Karpas-422 (cell line): ENCODE results near the gene WASF2. TPM values are rescaled to one million over a fixed set of nuclear protein-coding genes. Genes with fewer than 3 reads are reported as not detected.
A peak's percentile ranks its signal among the peaks of the same experiment; 100 is the strongest.

Experiments
- DNase-seq: peaks from one replicate; pipeline ENCODE4 v3.0.0-alpha.2; 2015
- H2AFZ ChIP-seq: fragments of 200-600 bp; sonication (generic); 2 replicates; pipeline ENCODE4 v1.6.1; 2014; ENCODE audit warnings: antibody characterized with exemption, low read length, mixed read lengths
- H3K27ac ChIP-seq: fragments of 200-600 bp; sonication (generic); 2 replicates; pipeline ENCODE4 v1.5.1; 2014; ENCODE audit warnings: mild to moderate bottlenecking, low read length, moderate library complexity
- H3K27me3 ChIP-seq: fragments of 200-600 bp; sonication (generic); 2 replicates; pipeline ENCODE4 v1.6.1; 2014; ENCODE audit warnings: low read length, mixed read lengths
- H3K36me3 ChIP-seq: fragments of 200-600 bp; sonication (generic); 2 replicates; pipeline ENCODE4 v1.6.1; 2014; ENCODE audit warnings: low read length, mixed read lengths; ENCODE audit not compliant: insufficient read depth
- H3K4me1 ChIP-seq: fragments of 200-600 bp; sonication (generic); 2 replicates; pipeline ENCODE4 v1.6.1; 2014; ENCODE audit warnings: mild to moderate bottlenecking, low read length, mixed read lengths
- H3K4me2 ChIP-seq: fragments of 200-600 bp; sonication (generic); 2 replicates; pipeline ENCODE4 v1.6.1; 2014; ENCODE audit warnings: low read length, low read depth, mild to moderate bottlenecking; ENCODE audit not compliant: poor library complexity, severe bottlenecking
- H3K4me3 ChIP-seq: fragments of 200-600 bp; sonication (generic); 2 replicates; pipeline ENCODE4 v1.5.1; 2014; ENCODE audit warnings: mild to moderate bottlenecking, antibody characterized with exemption, low read length, mixed read lengths
- H3K79me2 ChIP-seq: fragments of 200-600 bp; sonication (generic); 2 replicates; pipeline ENCODE4 v1.6.1; 2014; ENCODE audit warnings: mild to moderate bottlenecking, low read length, mixed read lengths
- H3K9ac ChIP-seq: fragments of 200-600 bp; sonication (generic); 2 replicates; pipeline ENCODE4 v1.6.0; 2014; ENCODE audit warnings: low read length
- H3K9me2 ChIP-seq: fragments of 200-600 bp; sonication (generic), shearing (Covaris generic); replicated peaks from 2 replicates; pipeline ENCODE4 v1.6.0; 2014; ENCODE audit warnings: mild to moderate bottlenecking, low read length, moderate library complexity; ENCODE audit not compliant: insufficient read depth
- H3K9me3 ChIP-seq: fragments of 300-700, 200-600 bp; sonication (generic); 2 replicates; pipeline ENCODE4 v1.6.1; 2014; ENCODE audit warnings: low read length, mixed read lengths
- H4K20me1 ChIP-seq: fragments of 200-600 bp; sonication (generic); 2 replicates; pipeline ENCODE4 v1.6.1; 2014; ENCODE audit warnings: mild to moderate bottlenecking, antibody characterized with exemption, low read length, low read depth; ENCODE audit not compliant: insufficient read depth
- total RNA-seq: library from RNA; depleted of rRNA; stranded (reverse); fragments of >200 nt; shearing (Covaris generic); gene quantifications from 2 replicates; pipeline ENCODE4 v1.2.3, GENCODE V29; 2014; ENCODE audit warnings: low replicate concordance

Gene WASF2
- total RNA-seq, 1 experiment from 2014 or later, result 21.7 TPM

- Histone ChIP-seq H3K36me3 (no peaks in the 10 kb centered on the region), H4K20me1 (no peaks in the 10 kb centered on the region), H3K27ac (no peak overlapping the region), H3K27me3 (no peaks in the 10 kb centered on the region), H3K4me1 (peaks cover under 1% of the 10 kb centered on the region), H2AFZ (no peak overlapping the region), H3K4me3 (no peak overlapping the region), H3K9me3 (no peaks in the 10 kb centered on the region), H3K79me2 (no peaks in the 10 kb centered on the region), H3K4me2 (no peak overlapping the region), H3K9ac (no peak overlapping the region), H3K9me2 (no peaks in the 10 kb centered on the region)
- DNase-seq, result no peak
These were observed 110.3 kb downstream of the WASF2 start for GRCh38 chr1:27379564-27380122.

GRCh38 chr1:27377760-27378495 lies 112.0 kb downstream of the WASF2 start:
- H3K27me3 ChIP-seq, result no peaks in the 10 kb centered on the region
- no peak for DNase-seq
- no peaks in the 10 kb centered on the region for H3K9me3 ChIP-seq

GRCh38 chr1:27374362-27375086 lies 115.4 kb downstream of the WASF2 start, which contains the start of gene FCN3:
FCN3 (minus strand) TSS chr1:27374824; CDS start chr1:27374818, 6 bp downstream.
- no peak for DNase-seq
- H3K9ac ChIP-seq, result no peak within 1 kb of the TSS
- H3K4me2 ChIP-seq, result no peak within 1 kb of the TSS
- H3K9me3 ChIP-seq, result no peaks in the 10 kb centered on the region
- H3K36me3 ChIP-seq, result no peaks in the 10 kb centered on the region
- no peaks in the 10 kb centered on the region for H3K27me3 ChIP-seq
- H3K9me2 ChIP-seq, result no peaks in the 10 kb centered on the region
- H2AFZ ChIP-seq, result no peak within 1 kb of the TSS
- H4K20me1 ChIP-seq, result no peaks in the 10 kb centered on the region
- H3K27ac ChIP-seq, result no peak within 1 kb of the TSS
- H3K79me2 ChIP-seq, result no peaks in the 10 kb centered on the region
- H3K4me1 ChIP-seq, result peaks cover 4% of the 10 kb centered on the region
- H3K4me3 ChIP-seq, result no peak within 1 kb of the TSS

More at GRCh38 chr1:27377760-27378495, 112.0 kb downstream of the WASF2 start:
- Histone ChIP-seq H3K9me2 (no peaks in the 10 kb centered on the region), H3K79me2 (no peaks in the 10 kb centered on the region), H3K9ac (no peak overlapping the region), H3K4me2 (no peak overlapping the region), H3K4me1 (peaks cover 4% of the 10 kb centered on the region), H3K36me3 (no peaks in the 10 kb centered on the region), H2AFZ (no peak overlapping the region), H3K4me3 (no peak overlapping the region), H3K27ac (no peak overlapping the region), H4K20me1 (no peaks in the 10 kb centered on the region)

- DNase-seq, result no peak
These were observed 116.9 kb downstream of the WASF2 start for GRCh38 chr1:27372808-27373690.

GRCh38 chr1:27372022-27372807 lies 117.8 kb downstream of the WASF2 start:
- H3K9ac ChIP-seq, result no peak overlapping the region
- no peak overlapping the region for H2AFZ ChIP-seq
- H3K4me2 ChIP-seq, result no peak overlapping the region
- no peaks in the 10 kb centered on the region for H3K9me3 ChIP-seq
- no peaks in the 10 kb centered on the region for H3K9me2 ChIP-seq
- no peaks in the 10 kb centered on the region for H3K27me3 ChIP-seq
- no peak overlapping the region for H3K4me3 ChIP-seq
- H3K79me2 ChIP-seq, result no peaks in the 10 kb centered on the region
- no peak for DNase-seq
- no peaks in the 10 kb centered on the region for H4K20me1 ChIP-seq
- H3K4me1 ChIP-seq, result peaks cover 4% of the 10 kb centered on the region
- H3K36me3 ChIP-seq, result no peaks in the 10 kb centered on the region
- no peak overlapping the region for H3K27ac ChIP-seq

More at GRCh38 chr1:27372808-27373690, 116.9 kb downstream of the WASF2 start:
- no peaks in the 10 kb centered on the region for H3K9me3 ChIP-seq
- no peaks in the 10 kb centered on the region for H3K79me2 ChIP-seq
- no peaks in the 10 kb centered on the region for H3K36me3 ChIP-seq
- H3K27me3 ChIP-seq, result no peaks in the 10 kb centered on the region
- no peak overlapping the region for H3K4me3 ChIP-seq
- H4K20me1 ChIP-seq, result no peaks in the 10 kb centered on the region
- H3K4me1 ChIP-seq, result peaks cover 4% of the 10 kb centered on the region
- no peak overlapping the region for H3K4me2 ChIP-seq
- H3K27ac ChIP-seq, result no peak overlapping the region
- no peak overlapping the region for H3K9ac ChIP-seq
- no peak overlapping the region for H2AFZ ChIP-seq
- H3K9me2 ChIP-seq, result no peaks in the 10 kb centered on the region

- H3K27me3 ChIP-seq, result no peaks in the 10 kb centered on the region
- no peaks in the 10 kb centered on the region for H4K20me1 ChIP-seq
- H3K9me2 ChIP-seq, result no peaks in the 10 kb centered on the region
- no peaks in the 10 kb centered on the region for H3K36me3 ChIP-seq
- no peak overlapping the region for H3K27ac ChIP-seq
- no peak overlapping the region for H3K4me2 ChIP-seq
- no peak overlapping the region for H2AFZ ChIP-seq
- DNase-seq, result no peak
- H3K9me3 ChIP-seq, result no peaks in the 10 kb centered on the region
- H3K4me3 ChIP-seq, result no peak overlapping the region
- no peak overlapping the region for H3K9ac ChIP-seq
- H3K4me1 ChIP-seq, result peaks cover 19% of the 10 kb centered on the region
- H3K79me2 ChIP-seq, result no peaks in the 10 kb centered on the region
These were observed 120.9 kb downstream of the WASF2 start for GRCh38 chr1:27368869-27369582.

GRCh38 chr1:27367160-27367650 lies 122.8 kb downstream of the WASF2 start:
- H3K9me2 ChIP-seq, result no peaks in the 10 kb centered on the region
- H3K4me1 ChIP-seq, result peaks cover 19% of the 10 kb centered on the region
- H2AFZ ChIP-seq, result peak overlapping the region; percentile 94; the same call in 1 of the 2 replicates
- H3K9me3 ChIP-seq, result no peaks in the 10 kb centered on the region
- no peaks in the 10 kb centered on the region for H3K27me3 ChIP-seq
- no peak for DNase-seq
- no peaks in the 10 kb centered on the region for H3K36me3 ChIP-seq
- peak overlapping the region; percentile 79 for H3K9ac ChIP-seq
- H3K4me3 ChIP-seq, result peak overlapping the region; percentile 82; the same call in 1 of the 2 replicates
- H3K4me2 ChIP-seq, result peak overlapping the region; percentile 100
- no peaks in the 10 kb centered on the region for H3K79me2 ChIP-seq
- no peaks in the 10 kb centered on the region for H4K20me1 ChIP-seq
- H3K27ac ChIP-seq, result no peak overlapping the region
